NCI-H2081 treated with DMSO at 0.1 percent for 48 hours (cell line): Measurements from ENCODE around the gene PABPC1L.
"Not testable (repeated sequence)": the region's sequence is repeated elsewhere in the genome, so short reads cannot be mapped to it uniquely, and the experiment has no call there.

Experiments used
- DNase-seq: peaks from one replicate; lab custom pipeline; 2025; lab: John Stamatoyannopoulos, UW

PABPC1L gene

DNA sequence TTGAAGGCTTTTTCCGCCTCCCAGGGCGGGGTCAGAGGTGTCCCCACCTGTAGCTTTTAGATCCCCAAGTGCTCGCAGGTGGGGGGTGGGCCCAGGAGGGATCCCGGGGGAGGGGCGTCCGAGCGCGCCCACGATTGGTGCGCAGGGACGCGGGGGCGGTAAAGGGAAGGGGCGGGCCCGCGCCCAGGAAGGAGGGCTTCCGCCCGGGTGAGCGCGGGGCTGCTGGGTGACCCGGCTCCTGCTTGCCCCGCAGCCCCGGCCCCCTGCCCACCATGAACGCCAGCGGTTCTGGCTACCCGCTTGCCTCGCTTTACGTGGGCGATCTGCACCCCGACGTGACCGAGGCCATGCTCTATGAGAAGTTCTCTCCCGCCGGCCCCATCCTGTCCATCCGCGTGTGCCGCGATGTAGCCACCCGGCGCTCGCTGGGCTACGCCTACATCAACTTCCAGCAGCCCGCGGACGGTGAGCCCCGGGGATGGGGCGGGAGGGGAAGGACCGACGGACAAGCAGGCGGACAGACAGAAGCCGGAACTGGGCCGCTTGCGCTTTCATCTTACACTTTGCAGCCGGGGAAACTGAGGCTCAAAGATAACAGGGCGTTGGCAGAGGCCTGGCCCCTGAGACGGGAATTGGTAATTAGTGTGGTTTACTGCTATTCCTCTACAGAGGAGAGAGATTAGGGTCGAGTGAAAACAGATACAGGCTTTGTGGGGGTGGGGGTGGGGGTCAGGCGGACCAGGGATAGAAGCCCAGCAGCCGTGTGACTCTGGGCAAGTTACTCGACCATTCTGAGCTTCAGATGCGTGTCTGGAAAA is at the start of gene PABPC1L:
PABPC1L (plus strand) TSS at position 189 of the 818 bp plus-strand sequence; CDS start at position 273, 84 bp downstream.
- DNase-seq: no peak

DNA sequence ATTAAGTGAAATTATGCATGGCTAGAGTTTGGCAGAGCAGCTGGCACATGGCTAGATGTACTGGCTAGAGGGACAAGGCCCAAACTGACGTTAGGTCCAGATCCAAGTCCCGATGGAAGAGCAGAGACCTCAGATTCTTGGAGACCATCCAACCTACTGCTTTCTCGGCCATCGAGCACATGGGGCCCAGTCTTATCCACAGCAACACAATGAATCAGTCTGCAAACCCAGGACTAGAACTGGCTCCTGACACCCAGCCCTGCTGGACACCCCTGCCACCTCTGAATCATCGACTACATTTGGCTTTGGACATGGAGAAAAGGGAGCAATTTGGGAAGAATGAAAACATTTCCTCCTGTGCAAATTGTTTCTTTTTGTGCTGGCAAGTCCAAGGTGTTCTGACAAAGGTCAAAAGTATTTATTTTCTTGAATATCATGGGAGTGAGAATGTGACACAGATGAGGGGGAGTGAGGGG is 48.3 kb upstream of the PABPC1L start:
- no peak for DNase-seq

DNA sequence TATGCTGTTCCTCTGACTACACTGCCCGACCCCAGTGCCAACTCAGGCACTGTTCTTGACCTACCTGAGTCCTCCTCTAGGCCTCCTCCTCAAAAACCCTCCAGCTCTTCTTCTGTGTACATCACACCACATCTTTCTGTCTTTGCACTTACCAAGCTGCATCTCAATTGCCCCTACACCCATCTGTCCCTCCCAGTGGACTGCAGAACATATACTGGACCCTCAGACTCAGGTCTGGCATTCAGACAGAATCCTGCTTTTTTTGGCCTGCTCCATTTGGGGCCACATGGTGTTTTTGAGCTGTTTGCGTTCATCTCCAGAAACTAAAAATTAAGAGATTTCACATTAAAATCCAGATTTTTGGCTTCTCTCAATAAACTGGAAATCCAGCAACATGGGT is 47.6 kb upstream of the PABPC1L start:
- no peak for DNase-seq

DNA sequence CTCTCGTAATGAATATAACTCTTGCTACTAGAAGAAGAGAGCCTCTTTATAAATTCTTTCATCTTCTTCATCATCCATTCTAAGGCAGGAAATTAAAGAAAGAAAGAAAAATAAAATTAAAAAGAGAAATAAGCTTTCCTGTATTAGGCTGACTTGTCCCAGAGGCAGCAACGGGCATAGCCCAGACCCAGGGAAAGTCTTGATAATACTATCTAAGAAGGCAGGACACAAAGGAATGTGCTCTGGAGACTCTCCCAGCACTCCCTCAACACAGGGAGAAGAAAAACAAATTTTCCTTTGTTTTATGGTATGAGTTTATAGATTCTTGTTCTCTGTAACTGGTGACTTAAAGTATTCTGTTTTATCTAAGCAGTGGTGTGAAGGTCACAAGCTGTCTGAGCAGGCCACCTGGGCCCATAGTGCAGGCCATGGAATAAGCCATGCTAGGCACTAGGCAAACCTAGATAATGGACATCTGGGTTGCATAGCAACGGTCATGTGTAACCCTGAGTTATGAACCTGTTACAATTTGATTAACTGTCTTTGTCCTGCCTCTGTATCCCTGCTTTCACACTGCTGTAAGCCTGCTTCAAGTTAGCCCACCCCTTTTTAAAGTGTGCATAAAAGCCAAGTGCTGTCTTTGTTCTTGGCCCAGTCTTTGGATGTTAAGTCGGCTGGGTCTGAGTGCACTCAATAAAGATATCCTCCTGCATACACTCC is 46.3 kb upstream of the PABPC1L start:
- DNase-seq: not testable (repeated sequence)

DNA sequence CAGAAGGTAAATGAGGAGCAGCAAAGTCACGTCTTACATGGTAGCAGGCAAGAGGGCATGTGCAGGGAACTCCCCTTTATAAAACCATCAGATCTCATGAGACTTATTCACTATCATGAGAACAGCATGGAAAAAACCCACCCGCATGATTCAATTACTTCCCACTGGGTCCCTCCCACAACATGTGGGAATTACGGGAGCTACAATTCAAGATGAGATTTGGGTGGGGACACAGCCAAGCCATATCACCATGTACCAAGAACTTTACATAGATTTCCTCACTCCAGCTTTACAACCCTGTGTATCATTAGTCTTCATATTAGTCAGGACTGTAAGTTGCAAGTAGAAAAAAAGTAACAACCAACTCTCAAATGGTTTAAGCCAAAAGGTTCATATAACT is 45.4 kb upstream of the PABPC1L start:
- DNase-seq: not testable (repeated sequence)

DNA sequence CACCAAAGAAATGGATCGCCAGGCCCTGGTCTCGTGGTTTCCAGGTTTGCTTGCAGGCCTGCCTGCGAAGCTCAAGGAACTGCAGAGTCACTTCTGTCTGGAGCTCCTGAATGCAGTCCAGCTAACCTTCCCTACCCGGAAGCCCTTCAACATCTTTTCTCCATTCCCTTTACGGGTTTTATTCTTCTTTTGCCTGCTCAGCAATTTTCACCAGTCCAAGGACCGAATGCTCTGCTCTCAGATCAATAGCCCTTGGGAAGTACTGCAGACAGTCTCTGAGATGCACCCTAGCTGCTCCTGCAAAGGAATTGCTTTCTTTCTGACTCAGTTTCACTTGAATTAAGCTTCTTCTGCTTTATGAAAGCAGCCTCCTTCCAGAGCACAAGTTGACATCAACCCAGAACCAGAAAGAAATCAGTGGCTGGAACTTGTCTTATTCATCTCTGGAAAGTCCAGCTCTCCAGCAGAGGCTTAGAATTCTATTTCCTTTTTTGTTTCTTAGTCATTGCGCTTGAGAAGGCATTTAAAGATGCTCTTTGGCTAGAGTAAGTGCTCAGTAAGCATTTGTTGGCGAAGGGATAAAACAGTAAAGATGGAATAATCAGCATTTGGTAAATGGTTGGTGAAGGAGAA is 43.0 kb upstream of the PABPC1L start:
- no peak for DNase-seq

DNA sequence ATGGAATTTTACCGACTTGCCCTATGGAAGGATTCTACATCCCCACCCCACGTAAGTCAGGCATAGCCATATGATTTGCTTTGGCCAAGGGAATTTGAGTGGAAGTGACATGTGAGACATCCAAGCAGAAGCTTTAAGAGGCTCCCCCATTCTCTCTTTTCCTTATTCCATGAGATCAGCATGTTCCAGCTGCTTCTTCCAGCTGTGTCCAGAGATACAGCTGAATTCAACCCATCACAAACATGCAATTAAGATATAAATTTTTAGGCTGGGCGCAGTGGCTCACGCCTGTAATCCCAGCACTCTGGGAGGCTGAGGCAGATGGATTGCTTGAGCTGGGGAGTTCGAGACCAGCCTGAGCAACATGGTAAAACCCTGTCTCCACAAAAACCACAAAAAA is 40.4 kb upstream of the PABPC1L start:
- DNase-seq: no peak

DNA sequence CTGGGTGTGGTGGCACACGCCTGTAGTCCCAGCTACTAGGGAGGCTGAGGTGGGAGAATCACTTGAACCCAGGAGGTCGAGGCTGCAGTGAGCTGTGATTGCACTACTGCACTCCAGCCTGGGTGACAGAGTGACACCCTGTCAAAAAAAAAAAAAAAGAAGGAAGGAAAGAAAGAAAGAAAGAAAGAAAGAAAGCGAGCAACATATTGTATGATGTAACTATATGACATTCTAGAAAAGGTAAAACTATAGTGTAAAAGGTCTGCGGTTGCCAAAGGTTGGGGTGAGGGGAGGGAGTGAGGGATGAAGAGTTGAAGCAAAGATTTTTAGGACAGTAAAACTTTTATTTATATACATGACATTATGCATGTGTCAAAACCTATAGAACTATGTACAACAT is 27.5 kb upstream of the PABPC1L start:
- DNase-seq: not testable (repeated sequence)

DNA sequence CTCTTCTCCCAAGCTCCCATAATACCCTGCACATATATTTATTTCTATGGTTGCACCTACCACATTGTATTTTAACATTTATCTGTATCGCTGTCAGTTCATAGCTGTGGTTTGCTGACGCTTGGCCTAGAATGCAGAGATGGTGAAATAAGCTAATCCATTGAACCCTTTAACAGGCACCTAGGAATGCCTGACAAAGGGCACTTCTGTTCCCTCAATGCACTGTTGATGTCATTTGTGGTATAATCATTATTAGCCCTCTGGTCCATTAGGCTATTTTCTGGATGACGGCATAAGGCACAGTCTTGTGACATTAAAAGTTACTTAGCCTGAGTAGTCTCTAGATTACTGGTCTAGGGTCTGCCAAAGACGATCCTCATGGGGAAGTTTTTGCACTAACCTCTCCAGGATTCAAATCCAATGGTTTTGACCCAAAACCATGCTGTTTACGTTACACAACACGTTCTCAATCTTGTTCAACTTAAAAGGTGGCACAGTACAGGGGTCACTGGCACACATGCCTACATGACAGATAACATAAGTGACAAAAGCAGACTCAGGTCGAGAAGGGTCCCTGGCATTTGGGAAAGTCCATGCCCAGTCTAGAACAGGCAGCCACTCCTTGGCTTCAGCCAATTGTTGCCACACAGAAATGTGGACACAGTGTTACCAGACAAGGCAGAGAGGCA is 26.5 kb upstream of the PABPC1L start:
- DNase-seq: no peak

DNA sequence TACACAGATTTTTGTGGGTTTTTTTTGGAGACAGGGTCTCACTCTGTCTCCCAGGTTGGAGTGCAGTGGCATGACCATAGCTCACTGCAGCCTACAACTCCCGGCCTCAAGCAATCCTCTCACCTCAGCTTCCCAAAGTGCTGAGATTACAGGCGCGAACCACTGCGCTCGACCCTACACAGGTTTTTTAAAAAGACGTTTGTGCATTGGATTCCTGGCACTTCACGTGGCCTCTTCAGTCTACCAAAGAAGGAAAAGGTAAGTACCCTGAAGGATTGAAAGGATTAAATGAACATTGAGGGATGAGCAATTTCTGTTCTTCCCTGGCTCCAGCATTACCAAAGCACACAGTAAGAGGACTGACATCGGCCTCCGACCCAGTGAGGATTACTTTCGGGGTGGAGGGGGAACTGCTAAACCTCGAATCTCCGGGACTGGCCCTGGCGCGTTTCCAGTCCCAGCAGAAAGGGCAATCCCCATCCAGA is 24.9 kb upstream of the PABPC1L start:
- no peak for DNase-seq

DNA sequence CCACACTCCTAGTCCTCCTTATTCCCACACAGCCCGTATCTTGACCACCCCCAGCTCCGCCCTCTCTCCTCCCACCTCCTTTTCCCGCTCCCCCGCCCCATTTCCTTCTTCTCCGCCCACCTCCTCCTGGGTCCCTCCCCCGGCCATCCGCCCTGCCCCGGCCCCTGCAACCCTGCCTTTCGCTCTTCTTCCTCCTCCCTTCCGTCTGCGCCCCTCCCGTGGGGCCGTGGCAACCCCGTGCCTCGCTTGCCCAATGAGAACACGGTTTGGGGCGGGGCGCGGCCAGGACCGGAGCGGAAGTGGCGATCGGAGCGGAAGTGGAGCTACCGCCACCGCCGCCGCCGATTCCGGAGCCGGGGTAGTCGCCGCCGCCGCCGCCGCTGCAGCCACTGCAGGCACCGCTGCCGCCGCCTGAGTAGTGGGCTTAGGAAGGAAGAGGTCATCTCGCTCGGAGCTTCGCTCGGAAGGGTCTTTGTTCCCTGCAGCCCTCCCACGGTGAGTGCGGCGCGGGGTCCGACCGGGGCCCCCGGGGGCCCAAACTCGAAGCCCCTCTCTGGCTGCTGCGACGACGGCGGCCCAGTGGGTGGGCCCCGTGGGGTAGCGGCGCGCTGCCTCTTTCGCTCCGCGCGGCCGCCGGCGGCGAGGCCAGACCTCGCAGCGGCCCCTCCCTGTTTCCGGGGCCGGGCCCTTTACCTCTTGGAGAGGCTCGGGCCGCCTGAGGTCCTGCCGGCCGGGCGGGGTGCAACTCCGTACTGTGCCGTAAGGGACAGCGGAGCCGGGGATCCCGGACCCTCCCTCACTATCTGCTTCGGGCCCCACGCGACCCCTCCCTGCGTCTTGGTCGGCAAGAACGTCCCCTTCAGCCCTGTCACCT is 24.2 kb upstream of the PABPC1L start, which contains the start of gene YWHAB:
YWHAB (plus strand) TSS at position 314 of the 874 bp plus-strand sequence. CDS start 15,829 bp downstream, outside the sequence.
- DNase-seq: peak; percentile 67

DNA sequence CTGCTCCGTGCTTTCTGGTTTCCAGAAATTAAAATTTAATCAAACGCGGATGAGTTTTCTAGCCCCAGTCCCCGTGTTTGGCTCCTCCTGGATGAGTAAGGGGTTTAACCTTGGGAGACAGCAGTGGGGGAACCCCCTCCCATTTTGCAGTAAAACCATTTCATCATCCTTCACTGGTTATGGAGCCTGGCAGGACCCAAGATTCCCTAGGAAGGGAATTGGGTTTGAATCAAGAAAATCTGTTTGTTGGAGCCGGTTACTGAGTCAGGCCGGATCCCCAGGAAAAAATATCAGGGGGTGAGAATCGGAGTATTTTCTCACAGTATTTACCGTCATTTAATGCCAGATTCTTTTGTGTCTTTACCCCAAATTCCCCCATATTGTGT is 23.6 kb upstream of the PABPC1L start:
- DNase-seq: no peak

DNA sequence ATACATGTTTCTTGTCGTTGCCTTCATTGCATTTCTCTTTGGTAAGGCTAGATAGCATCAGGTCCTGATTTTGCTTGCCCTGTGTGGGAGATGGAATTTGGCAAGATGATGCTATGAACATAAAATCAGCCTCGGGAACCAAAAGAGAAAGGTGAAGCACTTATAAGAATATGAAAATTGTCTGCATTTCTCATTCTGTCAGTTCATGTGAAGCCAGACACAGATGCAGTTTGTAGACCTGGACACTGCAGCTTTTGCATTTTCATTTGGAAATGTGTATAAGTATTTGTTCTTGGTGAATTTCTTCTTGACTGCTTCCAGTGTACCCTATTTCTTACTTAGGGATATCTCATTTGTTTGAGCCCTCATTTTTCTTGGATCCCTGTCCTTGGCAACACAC is 23.0 kb upstream of the PABPC1L start:
- DNase-seq: no peak

DNA sequence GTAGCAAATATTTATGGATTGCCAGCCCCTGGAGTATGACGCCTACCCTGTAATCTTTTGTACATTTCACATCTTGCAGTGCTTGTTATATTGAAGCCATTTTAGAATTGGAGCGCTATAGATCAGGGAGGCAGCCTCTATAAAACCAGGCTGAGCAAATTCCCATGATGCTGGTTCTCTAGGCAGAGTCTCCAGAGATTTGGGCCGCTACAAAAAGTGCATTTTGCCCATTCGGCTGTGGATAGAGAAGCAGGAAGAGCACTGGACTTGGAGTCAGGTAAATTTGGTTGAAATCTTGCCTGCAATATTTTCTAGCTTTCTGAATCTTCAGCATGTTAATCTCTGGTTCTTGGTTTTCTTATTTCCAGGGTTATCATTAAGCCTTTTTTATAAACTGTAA is 22.4 kb upstream of the PABPC1L start:
- DNase-seq: no peak

DNA sequence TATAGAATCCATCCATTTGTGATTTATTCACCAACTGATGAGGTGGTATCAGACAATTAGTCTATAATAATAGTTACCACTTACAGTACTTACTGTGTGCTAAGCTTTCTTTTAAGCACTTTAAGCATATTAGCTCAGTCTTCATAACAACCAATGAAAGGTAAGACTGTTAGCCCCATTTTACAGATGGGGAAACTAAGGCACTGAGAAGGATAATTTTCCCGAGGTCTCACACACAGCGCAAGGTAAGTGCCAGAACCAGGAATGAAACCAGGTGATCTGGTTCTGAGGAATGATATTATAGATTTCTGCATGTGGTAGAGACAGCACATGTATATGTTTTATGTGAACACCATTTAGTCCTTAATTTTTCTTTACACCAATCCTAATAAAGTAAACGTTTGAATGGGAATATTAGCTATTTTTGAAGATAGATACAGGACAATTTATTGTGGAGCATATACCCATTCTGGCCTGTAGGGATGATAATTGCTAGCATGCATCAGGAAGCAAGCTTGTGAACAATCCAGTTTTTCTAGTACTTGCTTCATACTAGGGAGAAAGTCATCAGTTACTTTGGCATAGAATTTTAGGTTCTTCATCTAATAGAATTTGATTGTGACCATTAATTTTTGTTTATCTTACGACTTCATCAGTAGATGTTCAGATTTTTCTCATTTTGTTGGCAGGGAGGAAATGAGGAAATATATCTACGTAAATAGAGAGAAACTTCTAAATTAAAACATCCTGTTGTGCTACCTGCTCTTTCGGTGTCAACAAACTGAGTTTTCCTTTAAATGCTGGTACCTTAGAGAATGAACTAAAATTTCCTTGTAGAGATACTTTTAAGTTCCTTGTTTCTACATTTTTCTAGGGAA is 21.4 kb upstream of the PABPC1L start:
- no peak for DNase-seq

DNA sequence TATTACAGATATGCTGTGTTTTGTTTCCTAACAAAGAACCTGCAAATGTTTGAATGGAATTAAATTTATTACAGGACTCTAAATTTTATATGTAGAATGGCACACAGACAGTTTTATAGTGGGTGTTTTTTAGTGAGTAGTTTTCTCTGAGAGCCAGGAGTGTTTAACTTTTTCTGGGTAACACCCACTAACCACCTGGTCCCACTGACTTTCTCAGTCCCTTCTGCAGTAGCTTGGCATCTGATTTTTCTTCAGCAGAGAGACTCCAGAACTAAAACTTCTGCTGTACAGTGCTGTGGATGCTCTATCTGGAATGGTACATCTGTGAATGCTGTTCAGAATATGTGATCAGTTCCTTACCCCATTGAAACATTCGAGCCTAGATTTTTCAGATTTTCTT is 18.0 kb upstream of the PABPC1L start:
- DNase-seq: no peak

DNA sequence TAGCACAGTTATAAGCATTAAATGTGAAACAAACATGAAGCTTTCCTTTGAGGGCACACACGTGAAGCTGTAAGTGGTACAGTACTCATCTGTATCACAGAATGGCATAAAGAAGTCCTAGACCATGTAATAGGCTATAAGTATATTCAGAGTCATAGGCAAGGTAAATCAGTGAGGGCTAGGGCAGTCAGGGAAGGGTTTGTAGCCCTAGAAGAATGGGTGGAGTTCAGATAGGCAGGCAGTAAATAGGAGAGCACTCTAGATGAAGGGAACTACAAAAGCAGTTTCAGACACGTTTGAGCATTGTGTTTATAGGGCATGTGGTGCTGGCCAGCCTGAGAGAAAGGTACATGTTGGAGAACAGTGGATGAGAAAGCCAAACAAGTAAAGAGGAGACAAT is 14.9 kb upstream of the PABPC1L start:
- DNase-seq: no peak

DNA sequence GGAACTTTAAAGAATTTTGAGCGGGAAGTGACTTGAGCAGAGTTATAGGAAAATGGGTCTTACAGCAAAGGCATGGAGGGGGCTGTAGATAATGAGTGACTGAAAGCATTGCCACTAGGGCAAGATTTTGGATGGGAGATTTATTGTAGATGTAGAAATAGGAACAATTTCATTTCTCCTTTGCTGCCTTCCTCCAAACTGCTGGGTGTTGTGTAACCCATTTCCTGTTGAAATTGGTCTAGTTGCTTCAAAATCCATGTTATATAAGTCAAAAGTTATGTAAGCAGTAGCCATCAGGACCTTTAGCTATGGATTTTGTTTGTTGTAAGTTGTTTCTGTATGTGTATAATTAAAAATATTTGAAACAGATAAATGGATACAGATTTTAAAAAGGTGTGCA is 13.3 kb upstream of the PABPC1L start:
- DNase-seq: no peak

DNA sequence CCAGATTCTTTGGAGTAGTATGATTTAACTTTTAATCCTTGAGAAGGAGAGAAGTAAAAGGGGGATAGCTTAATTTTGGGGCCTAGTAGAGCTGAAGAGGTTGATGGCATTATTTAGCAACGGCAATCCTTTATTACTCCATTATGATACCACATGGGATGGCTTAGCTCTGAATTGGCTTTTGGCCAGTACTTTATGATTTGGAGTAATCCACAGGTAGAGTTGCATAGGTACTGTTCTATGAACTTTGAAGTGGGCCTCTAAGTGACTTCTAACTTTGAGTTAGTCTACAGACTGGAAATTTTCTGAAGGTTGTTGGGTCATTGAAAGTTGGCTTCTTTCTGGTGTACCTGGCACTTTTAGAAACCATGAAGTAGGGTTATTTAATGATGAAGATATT is 12.7 kb upstream of the PABPC1L start:
- DNase-seq: no peak
